Tibial artery (tissue), 4 donors: ENCODE results near the gene ADAMTS16.

Experiments
- DNase-seq, 2 donors: peaks; one replicate each; pipeline ENCODE4 v3.0.0-alpha.2; 2019
- H3K27ac ChIP-seq, 2 donors: fragments of 200-600 bp; sonication (generic) in 1 of 2; 1 replicate in 1 of 2; 2 replicates in 1 of 2; pipeline ENCODE4 v1.5.1; 2018 to 2019; ENCODE audit warnings: mild to moderate bottlenecking in 1 of 2
- H3K27me3 ChIP-seq, 2 donors: fragments of 200-600 bp; sonication (generic) in 1 of 2; one replicate each; pipeline versions ENCODE4 v1.5.1 to v1.6.0; 2016 to 2019
- H3K36me3 ChIP-seq, 3 donors: fragments of 200-600 bp; sonication (generic) in 2 of 3; one replicate each; pipeline ENCODE4 v1.5.1; 2016 to 2019; ENCODE audit warnings: mild to moderate bottlenecking in 2 of 3
- H3K4me1 ChIP-seq, 4 donors: fragments of 200-600 bp; sonication (generic) in 2 of 4; 1 replicate in 3 of 4; 2 replicates in 1 of 4; pipeline ENCODE4 v1.5.1; 2016 to 2019
- H3K4me3 ChIP-seq, 2 donors: fragments of 200-600 bp; sonication (generic) in 1 of 2; 1 replicate in 1 of 2; 2 replicates in 1 of 2; pipeline ENCODE4 v1.5.1; 2018 to 2019; ENCODE audit warnings: mild to moderate bottlenecking in 2 of 2
- H3K9me3 ChIP-seq, 3 donors: fragments of 200-600 bp; sonication (generic) in 1 of 3; one replicate each; pipeline ENCODE4 v1.5.1; 2016 to 2019
- CTCF ChIP-seq, 2 experiments: fragments of 200-600 bp in 1 of 2; fragments of 450-650 bp in 1 of 2; IDR thresholded peaks; one replicate each; pipeline ENCODE4 v1.5.1; 2017 to 2019; ENCODE audit warnings: antibody characterized with exemption in 2 of 2, mild to moderate bottlenecking in 1 of 2, moderate library complexity in 1 of 2
- intact Hi-C: fragments of 100-400 bp; cut with DNase I; formaldehyde crosslinking; loops from one replicate; pipeline ENCODE4 v1.15.0; 2023; ENCODE audit warnings: low total_unique reads

Gene ADAMTS16

GRCh38 chr5:5198135-5198534 lies 58.0 kb downstream of the ADAMTS16 start:
- intact Hi-C loops: no loop called here
- H3K9me3 ChIP-seq: no peaks in the 10 kb centered on the region

GRCh38 chr5:5198815-5199214 lies 58.7 kb downstream of the ADAMTS16 start:
- H3K4me3 ChIP-seq: no peak overlapping the region
- no peaks in the 10 kb centered on the region for H3K4me1 ChIP-seq
- H3K9me3 ChIP-seq: no peaks in the 10 kb centered on the region
- TF ChIP-seq CTCF (IDR thresholded peaks at IDR 0.05): no peak
- no peaks in the 10 kb centered on the region for H3K27me3 ChIP-seq
- H3K36me3 ChIP-seq: no peaks in the 10 kb centered on the region
- intact Hi-C loops: no loop called here
- no peak for DNase-seq
- no peak overlapping the region for H3K27ac ChIP-seq

More at GRCh38 chr5:5198135-5198534, 58.0 kb downstream of the ADAMTS16 start:
- no peak for TF ChIP-seq CTCF (IDR thresholded peaks at IDR 0.05)
- no peaks in the 10 kb centered on the region for H3K36me3 ChIP-seq
- no peak overlapping the region for H3K27ac ChIP-seq
- no peaks in the 10 kb centered on the region for H3K27me3 ChIP-seq
- no peak overlapping the region for H3K4me3 ChIP-seq
- DNase-seq: no peak
- no peaks in the 10 kb centered on the region for H3K4me1 ChIP-seq

GRCh38 chr5:5199495-5199894 lies 59.4 kb downstream of the ADAMTS16 start:
- intact Hi-C loops: no loop called here
- Histone ChIP-seq H3K4me1 (no peaks in the 10 kb centered on the region), H3K36me3 (no peaks in the 10 kb centered on the region), H3K27me3 (no peaks in the 10 kb centered on the region), H3K4me3 (no peak overlapping the region), H3K9me3 (no peaks in the 10 kb centered on the region), H3K27ac (no peak overlapping the region)
- no peak for TF ChIP-seq CTCF (IDR thresholded peaks at IDR 0.05)
- DNase-seq: no peak

- Histone ChIP-seq H3K27me3 (no peaks in the 10 kb centered on the region), H3K36me3 (no peaks in the 10 kb centered on the region), H3K4me1 (no peaks in the 10 kb centered on the region), H3K27ac (no peak overlapping the region), H3K9me3 (no peaks in the 10 kb centered on the region), H3K4me3 (no peak overlapping the region)
- intact Hi-C loops: no loop called here
- no peak for DNase-seq
- TF ChIP-seq CTCF (IDR thresholded peaks at IDR 0.05): no peak
These were observed 60.0 kb downstream of the ADAMTS16 start for GRCh38 chr5:5200133-5200532.

GRCh38 chr5:5202321-5202720 lies 62.2 kb downstream of the ADAMTS16 start:
- no peak for DNase-seq
- Histone ChIP-seq H3K4me1 (no peaks in the 10 kb centered on the region), H3K4me3 (no peak overlapping the region), H3K27ac (no peak overlapping the region), H3K27me3 (no peaks in the 10 kb centered on the region), H3K36me3 (no peaks in the 10 kb centered on the region), H3K9me3 (no peaks in the 10 kb centered on the region)
- TF ChIP-seq CTCF (IDR thresholded peaks at IDR 0.05): no peak
- intact Hi-C loops: no loop called here

GRCh38 chr5:5203451-5203850 lies 63.3 kb downstream of the ADAMTS16 start:
- no peaks in the 10 kb centered on the region for H3K36me3 ChIP-seq

More at GRCh38 chr5:5203451-5203850, 63.3 kb downstream of the ADAMTS16 start:
- no peak for TF ChIP-seq CTCF (IDR thresholded peaks at IDR 0.05)
- H3K4me3 ChIP-seq: no peak overlapping the region
- intact Hi-C loops: no loop called here
- H3K4me1 ChIP-seq: no peaks in the 10 kb centered on the region
- DNase-seq: no peak
- no peak overlapping the region for H3K27ac ChIP-seq
- no peaks in the 10 kb centered on the region for H3K27me3 ChIP-seq
- no peaks in the 10 kb centered on the region for H3K9me3 ChIP-seq
